ENCODE results near the gene LRRC46.

The LRRC46 gene

DNA sequence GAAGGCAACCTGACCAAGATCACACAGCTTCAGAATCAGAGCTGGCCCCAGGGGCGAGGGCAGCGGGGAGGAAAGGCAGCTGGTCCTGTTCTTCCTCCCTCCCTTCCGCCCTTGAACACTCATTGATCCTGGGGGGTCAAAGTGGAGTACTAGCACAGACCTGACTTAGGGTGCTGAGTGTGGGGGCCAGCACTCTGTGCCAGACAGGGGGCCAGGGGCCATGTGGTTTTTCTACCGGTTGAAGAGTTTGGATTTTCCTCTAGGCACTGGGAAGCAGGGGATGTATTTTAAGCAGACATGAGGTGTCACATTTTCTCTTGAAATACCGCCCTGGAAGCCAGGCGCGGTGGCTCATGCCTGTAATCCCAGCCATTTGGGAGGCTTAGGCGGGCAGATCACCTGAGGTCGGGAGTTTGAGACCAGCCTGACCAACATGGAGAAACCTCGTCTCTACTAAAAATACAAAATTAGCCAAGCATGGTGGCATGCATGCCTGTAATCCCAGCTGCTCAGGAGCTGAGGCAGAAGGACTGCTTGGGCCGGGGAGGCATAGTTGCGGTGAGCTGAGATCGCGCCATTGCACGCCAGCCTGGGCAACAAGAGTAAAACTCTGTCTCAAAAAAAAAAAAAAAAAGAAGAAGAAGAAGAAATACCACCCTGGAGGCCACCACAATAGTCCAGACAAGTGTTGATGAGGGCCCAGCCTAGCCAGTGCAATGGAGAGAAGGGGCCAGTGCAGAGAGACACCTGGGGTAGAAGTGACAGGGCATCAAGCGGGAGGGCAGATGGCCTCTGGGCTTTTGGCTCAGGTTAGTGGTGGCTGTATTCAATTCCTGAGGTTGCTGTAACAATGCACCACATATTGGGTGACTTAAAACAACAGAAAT lies 25.2 kb upstream of the LRRC46 start:
- Mint-ChIP-seq H3K9me3 (no peaks in the 10 kb centered on the region), H3K27ac (no peak overlapping the region), H3K4me3 (no peak overlapping the region), H3K27me3 (no peaks in the 10 kb centered on the region), H3K4me1 (peaks cover 6% of the 10 kb centered on the region), H3K36me3 (no peaks in the 10 kb centered on the region)

DNA sequence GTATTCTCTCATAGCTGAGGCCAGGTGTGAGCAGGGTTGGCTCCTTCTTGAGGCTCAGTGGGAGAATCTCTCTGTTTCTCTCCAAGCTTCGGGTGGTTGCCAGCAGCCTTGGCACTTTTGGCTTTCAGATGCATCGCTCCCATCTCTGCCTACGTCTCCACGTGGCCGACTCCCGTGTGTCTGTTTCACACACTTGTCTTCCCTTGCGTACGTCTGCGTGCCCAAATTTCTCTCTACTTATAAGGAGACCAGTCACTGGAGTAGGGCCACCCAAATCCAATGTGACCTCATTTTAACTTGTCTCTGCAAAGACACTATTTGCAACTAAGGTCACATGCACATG lies 24.6 kb upstream of the LRRC46 start:
- no peaks in the 10 kb centered on the region for H3K9me3 Mint-ChIP-seq
- H3K4me1 Mint-ChIP-seq, result peaks cover 6% of the 10 kb centered on the region
- H3K4me3 Mint-ChIP-seq, result no peak overlapping the region
- H3K27ac Mint-ChIP-seq, result no peak overlapping the region
- H3K36me3 Mint-ChIP-seq, result no peaks in the 10 kb centered on the region
- H3K27me3 Mint-ChIP-seq, result no peaks in the 10 kb centered on the region

DNA sequence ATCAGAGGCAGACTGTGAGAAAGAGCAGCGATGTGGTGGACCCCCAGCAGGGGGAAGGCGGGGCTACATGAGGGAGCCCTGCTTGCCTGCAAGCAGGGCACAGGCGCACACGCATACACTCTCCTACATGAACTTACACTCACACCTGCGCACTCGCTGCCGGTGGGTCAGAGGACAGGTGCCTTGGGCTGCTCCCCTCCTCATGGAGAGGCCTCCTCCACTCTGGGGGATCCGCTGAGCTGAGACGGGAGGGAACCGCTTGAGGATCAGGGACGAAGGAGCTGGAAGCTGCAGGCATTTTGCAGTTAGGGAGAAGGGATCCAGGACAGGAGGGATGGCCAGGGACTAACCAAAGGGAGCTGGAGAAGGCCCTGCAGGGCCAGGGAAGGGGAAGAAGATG lies 24.0 kb upstream of the LRRC46 start:
- Mint-ChIP-seq H3K36me3 (no peaks in the 10 kb centered on the region), H3K9me3 (no peaks in the 10 kb centered on the region), H3K27ac (no peak overlapping the region), H3K27me3 (no peaks in the 10 kb centered on the region), H3K4me3 (no peak overlapping the region), H3K4me1 (peaks cover 6% of the 10 kb centered on the region)

DNA sequence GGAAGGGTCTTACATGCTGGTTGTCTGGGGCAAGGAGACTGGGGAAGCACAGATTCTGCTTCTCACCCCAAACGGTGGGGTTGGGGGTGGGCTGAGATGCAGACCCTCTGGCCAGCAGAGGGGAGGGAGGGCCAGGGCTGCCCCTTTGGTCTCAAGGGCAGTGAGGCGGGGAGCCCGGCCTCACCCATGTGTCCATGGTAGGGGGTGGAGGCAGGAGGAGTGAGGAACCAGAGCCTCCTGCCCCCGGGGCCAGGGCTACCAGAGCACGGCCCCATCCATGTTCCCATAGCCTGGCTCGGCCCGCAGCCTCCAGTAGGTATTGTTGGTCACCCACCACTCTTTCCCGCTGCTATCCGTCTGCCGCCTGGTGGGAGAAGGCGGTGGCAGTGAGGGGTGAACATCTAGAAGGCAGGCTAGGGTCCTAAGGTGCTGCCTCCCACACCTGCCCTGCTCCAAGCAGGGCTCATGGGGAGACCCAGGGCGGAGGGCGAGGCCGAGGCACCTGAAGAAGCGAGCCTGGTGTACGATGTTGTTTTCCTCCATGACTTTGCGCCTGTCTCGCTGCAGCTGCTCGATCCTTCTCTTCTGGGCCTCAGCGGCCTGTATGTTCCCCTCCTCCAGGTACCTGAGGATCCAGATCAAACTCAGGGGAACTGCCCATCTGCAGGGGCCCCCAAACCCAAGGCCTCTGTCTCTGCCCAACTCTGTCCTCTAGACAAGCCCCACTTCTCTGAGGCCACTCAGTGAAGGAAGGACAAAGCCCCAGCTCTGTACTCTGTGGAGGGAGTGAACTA lies 23.2 kb upstream of the LRRC46 start:
- Mint-ChIP-seq H3K9me3 (no peaks in the 10 kb centered on the region), H3K36me3 (peaks cover 3% of the 10 kb centered on the region), H3K4me1 (peaks cover 6% of the 10 kb centered on the region), H3K27me3 (no peaks in the 10 kb centered on the region), H3K27ac (no peak overlapping the region), H3K4me3 (no peak overlapping the region)

DNA sequence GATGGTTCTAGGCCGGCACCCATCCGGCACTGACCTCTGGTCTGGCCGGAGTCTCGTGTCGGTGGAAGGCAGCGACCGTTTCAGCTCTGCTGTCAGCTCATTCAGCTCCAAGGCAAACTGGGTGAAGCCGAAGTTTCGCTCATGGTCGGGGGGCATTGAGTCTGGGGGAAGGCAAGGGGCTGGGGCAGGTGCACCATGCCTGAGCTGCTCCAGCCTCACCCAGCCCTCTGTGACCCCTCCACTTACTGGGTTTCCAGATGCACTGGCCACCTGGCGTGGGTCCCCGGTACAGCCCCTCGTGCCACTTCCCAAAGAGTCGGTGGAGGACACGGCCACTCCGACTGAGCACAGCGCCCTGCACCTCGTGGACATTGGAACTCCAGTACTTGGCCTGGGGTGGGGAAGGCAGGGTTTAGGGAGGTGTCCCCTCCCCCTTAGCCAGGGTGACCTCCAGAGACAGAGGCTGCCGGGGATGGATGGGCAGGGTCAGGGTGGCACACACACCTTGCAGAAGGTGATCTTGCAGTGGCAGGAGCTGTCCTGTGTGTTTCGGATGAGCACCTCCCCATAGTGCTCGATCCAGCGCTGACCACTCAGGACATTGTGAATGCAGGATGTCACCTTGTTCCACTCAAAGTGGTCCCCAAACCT lies 22.5 kb upstream of the LRRC46 start:
- Mint-ChIP-seq H3K36me3 (peaks cover 3% of the 10 kb centered on the region), H3K27me3 (no peaks in the 10 kb centered on the region), H3K9me3 (no peaks in the 10 kb centered on the region), H3K27ac (no peak overlapping the region), H3K4me3 (no peak overlapping the region), H3K4me1 (peaks cover 6% of the 10 kb centered on the region)

DNA sequence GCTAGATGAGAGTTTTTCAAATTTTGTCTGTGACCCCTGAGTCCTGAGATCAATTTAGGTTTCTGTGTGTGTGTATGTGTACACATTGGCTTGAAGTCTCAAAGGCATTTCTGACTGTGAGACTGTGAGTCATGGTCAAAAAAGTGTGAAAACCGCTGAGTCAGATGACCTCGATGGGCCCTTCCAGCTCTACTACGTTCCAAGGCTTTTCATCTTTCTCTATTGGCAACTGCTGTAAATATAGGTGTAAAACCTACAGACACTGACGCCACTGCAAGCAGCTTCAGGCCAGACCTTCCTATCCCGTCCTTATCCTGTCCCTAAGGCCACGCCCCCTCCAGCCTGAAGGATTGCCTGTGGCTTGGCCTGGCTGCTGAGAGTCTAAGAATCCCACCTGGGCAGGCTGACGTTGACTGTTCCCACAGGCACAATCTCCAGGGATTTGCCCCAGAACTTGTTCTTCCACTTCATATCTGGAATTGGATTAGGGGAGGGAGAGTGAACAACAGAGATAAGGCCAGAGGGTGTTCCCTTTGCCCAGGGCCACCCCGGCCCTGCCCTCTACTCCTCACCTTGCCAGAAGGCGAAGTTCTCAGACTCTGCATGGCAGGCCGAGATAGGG lies 21.2 kb upstream of the LRRC46 start:
- H3K36me3 Mint-ChIP-seq, result peaks cover 3% of the 10 kb centered on the region
- H3K27me3 Mint-ChIP-seq, result no peaks in the 10 kb centered on the region
- no peak overlapping the region for H3K27ac Mint-ChIP-seq
- H3K4me3 Mint-ChIP-seq, result no peak overlapping the region
- H3K4me1 Mint-ChIP-seq, result peaks cover 6% of the 10 kb centered on the region
- no peaks in the 10 kb centered on the region for H3K9me3 Mint-ChIP-seq

DNA sequence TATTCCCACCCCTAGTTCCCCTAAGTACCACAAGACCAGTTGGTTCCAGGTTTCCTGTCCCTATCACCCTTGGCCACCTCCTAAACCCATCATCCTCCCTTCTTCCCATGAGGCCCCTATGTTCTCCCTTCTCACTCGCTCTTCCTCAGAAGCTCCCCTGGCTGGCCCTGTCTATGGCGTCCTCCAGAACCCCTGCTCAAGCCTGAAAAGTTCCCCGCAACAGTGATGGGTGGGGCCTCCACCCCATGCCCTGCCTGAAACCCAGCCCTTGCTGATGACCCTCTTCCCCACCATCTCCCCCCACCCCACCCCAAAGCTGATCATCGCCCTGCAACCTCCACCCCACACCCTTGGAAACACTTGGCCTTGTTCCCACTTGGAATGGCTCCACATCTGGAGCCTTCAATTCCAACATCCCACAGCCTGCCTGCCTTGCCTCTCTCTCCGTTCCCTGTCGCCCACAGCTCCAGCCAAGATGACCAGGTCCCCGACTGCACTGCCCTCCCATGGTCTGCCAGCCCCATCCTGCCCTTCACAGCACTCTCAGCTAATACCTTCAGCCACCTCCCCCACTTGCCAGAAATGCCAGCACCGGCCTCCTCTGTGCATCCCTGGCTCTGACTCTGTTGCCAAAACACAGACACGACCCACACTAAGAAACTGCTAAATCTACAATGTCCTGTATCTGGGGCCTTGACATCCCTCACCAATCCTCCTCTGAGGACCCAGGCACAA lies 20.4 kb upstream of the LRRC46 start:
- H3K27me3 Mint-ChIP-seq, result no peaks in the 10 kb centered on the region
- peaks cover 3% of the 10 kb centered on the region for H3K36me3 Mint-ChIP-seq
- no peak overlapping the region for H3K27ac Mint-ChIP-seq
- no peaks in the 10 kb centered on the region for H3K9me3 Mint-ChIP-seq
- H3K4me3 Mint-ChIP-seq, result no peak overlapping the region
- H3K4me1 Mint-ChIP-seq, result peaks cover 6% of the 10 kb centered on the region

DNA sequence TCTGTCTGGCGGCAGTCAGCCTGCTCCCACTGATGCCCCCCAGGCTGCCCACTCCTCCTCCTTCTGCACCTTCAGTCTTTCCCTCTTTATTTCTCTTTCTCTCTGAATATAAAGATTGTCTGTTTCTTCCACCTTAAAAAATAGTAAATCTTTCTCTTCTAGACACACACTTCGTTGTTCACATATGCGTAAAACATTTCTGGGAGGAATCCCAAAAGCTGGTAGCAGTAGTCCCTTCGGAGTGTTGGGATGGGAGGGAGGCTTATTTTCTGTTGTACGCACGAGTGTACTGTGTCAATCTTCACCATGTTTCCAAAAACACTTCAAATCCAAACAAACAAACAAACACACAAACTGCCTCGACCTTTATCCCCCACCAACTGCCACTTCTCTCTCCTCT lies 19.8 kb upstream of the LRRC46 start:
- Mint-ChIP-seq H3K27me3 (no peaks in the 10 kb centered on the region), H3K36me3 (peaks cover 3% of the 10 kb centered on the region), H3K4me1 (peaks cover 6% of the 10 kb centered on the region), H3K9me3 (no peaks in the 10 kb centered on the region), H3K4me3 (no peak overlapping the region), H3K27ac (peak overlapping the region; percentile 70)

DNA sequence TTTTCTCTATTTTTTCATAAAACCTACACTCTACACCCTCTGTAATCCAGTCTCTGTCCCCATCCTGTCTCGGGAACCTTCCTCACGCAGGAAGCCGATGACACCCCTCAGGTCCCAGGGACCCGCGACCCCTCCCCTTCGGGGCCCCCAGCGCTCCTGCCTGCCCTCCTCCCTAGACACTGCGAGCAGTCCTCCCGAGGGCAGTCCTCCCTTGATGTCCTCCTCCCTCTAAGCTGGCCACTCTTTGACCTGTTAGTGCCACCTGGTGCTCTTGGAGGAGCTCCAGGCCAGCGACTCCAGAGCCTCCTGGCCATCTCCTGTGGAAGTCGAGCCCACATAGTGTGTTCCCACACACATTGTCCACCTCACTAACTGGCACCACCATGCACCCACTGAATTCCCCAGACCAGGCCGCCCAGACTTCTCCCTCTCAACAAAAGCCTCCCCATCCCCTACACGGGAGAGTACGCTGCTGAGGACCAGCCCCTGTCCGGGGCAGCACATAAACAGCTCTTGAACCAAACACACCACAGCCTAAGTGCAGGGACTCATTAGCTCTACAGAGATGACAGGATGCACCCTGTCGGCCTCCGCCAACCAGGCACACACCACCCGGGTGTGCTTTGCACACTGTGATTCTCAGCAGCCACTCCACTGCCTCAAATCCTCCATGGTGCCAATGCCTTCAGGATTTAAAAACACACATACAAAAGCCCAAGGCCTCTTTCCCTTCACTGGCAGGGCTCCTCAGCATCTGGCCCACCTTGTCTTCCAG lies 19.1 kb upstream of the LRRC46 start:
- no peaks in the 10 kb centered on the region for H3K9me3 Mint-ChIP-seq
- H3K4me1 Mint-ChIP-seq, result peaks cover 6% of the 10 kb centered on the region
- peaks cover 3% of the 10 kb centered on the region for H3K36me3 Mint-ChIP-seq
- H3K4me3 Mint-ChIP-seq, result no peak overlapping the region
- peak overlapping the region; percentile 15 for H3K27ac Mint-ChIP-seq
- H3K27me3 Mint-ChIP-seq, result no peaks in the 10 kb centered on the region

DNA sequence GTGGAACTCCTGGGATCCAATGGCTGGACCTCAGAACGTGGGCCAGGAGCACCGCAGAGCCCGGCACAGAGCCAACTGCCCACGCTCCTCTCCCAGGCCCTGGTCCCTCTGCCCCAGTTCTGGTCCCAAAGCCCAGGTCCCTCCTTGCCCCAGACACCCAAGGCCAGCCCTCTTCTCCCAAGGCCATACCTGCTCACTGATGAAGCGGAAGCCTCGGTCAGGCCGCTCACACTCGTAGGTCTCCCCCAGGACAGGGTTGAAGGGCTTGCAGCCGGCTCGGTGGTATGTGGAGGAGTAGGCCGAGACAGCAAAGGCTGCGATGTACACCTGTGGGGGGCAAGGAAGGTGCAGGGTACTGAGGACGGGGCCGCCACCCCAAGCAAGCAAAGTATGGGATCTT lies 18.4 kb upstream of the LRRC46 start:
- Mint-ChIP-seq H3K4me1 (peaks cover 6% of the 10 kb centered on the region), H3K36me3 (peaks cover 5% of the 10 kb centered on the region), H3K27ac (no peak overlapping the region), H3K27me3 (no peaks in the 10 kb centered on the region), H3K4me3 (no peak overlapping the region), H3K9me3 (no peaks in the 10 kb centered on the region)

DNA sequence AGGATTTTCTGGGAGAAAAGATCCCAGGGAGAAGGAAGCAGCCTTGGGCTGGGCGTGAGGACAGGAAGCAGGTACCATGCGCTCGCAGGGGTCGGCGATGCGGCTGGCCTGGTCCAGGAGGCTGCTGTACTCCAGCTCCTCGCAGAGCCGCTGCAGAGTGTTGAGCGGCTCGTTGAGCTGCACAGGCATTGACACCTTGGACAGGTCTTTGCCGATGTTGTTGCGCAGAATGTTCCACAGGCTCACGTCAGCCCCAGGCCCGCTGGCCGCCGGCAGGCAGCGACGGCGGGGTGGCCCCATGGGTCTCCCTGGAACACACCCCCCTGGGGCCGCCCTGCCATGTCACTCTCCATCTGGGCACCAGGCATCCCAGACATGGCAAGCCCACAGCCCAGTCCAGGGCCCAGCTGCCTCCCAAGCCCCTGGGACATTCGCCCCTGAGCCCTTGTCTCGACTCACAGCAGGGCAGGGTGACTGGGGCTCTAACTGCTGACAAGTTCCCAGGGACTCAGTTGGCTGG lies 17.9 kb upstream of the LRRC46 start:
- Mint-ChIP-seq H3K9me3 (no peaks in the 10 kb centered on the region), H3K27me3 (no peaks in the 10 kb centered on the region), H3K4me1 (peaks cover 6% of the 10 kb centered on the region), H3K36me3 (peaks cover 5% of the 10 kb centered on the region), H3K4me3 (no peak overlapping the region), H3K27ac (no peak overlapping the region)

DNA sequence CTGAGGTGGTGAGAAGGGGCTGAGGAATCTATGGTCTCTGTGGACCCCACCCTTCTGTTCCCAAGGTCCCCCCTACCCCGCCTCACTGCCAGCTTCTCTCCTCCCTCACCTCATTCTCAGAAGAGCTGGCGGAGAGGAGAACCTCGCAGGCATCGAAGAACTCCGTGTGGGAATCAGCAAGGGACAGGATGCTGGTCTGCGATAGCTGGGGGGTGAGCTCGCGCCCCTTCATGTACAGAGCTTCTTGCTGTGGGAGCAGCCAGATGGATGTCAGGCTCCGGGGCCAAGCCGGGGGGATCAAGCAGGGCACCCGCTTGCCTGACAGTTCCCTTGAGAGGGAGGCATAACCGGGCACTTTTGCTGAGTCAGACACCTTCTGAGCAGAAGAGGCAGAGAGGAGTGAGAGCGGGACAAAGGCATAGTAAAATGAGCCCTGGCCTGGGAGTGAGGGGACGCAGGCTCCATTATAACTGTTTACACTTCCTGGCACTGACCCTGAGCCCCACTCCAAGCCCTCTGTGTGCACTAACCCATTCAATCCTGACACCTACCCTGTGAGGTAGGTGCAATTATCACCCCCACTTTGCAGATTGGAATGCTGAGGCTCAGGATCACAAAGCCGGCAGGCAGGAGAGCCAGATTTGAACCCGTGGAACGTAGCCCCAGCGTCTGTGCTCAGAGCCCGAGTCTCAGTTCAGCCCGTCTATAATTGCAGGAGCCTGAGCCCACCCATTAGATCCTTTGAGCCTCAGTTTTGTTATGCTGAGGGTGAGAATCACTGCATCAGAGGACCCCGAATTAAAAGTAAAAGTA lies 16.2 kb upstream of the LRRC46 start:
- H3K4me3 Mint-ChIP-seq, result no peak overlapping the region
- peaks cover 5% of the 10 kb centered on the region for H3K36me3 Mint-ChIP-seq
- peaks cover 3% of the 10 kb centered on the region for H3K4me1 Mint-ChIP-seq
- H3K27me3 Mint-ChIP-seq, result no peaks in the 10 kb centered on the region
- H3K27ac Mint-ChIP-seq, result no peak overlapping the region
- no peaks in the 10 kb centered on the region for H3K9me3 Mint-ChIP-seq

DNA sequence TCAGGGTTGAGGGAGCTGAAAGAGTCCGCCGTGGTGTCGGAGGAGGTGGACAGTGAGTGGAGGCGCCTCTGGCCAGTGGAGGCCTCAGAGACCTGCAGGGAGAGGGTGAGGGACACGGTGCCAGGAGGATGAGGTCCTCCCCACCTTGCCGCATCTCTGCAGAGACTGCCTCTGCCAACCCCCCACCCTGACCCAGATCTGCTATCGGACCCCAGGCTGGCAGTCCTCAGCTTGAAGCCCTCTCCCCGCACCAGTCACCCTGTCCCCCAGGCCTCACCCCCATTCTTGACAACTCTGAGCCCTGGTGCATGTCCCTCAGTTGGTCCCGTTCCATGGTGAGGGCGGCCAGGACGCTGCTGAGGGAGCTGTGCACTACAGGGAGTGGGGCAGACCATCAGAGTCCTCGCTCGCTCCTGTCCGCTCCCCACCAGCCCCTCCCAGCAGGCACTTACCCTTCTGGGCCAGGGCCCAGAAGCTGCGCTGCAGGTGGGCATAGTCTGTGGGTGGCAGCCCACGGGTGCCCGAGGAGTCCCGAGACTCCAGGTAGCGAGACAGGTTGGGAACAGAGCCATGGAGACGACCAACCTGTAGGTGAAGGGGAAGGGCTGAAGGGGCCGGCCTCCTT lies 15.2 kb upstream of the LRRC46 start:
- Mint-ChIP-seq H3K36me3 (peaks cover 5% of the 10 kb centered on the region), H3K27ac (no peak overlapping the region), H3K27me3 (no peaks in the 10 kb centered on the region), H3K9me3 (no peaks in the 10 kb centered on the region), H3K4me3 (no peak overlapping the region), H3K4me1 (peaks cover 10% of the 10 kb centered on the region)

Measured in activated naive CD4-positive, alpha-beta T cell treated with anti-CD3 and anti-CD28 coated beads, Interleukin-2, amount 50 U/mL, for 24 hours (primary cell).